T-helper 17 cell (primary cell): ENCODE measurements around the gene SLC35F3. TPM values are rescaled to one million over a fixed set of nuclear protein-coding genes. Genes with fewer than 3 reads are reported as not detected.

Experiments
- ATAC-seq: fragments of 150-1000 bp; cut with Tn5 transposase; 2 replicates; pipeline ENCODE4 v1.10.0; 2021; ENCODE audit warnings: mild to moderate bottlenecking, moderate library complexity
- DNase-seq, 3 donors: peaks; one replicate each; pipeline versions ENCODE4 v3.0.0 to v3.0.0-alpha.2; 2020 to 2021
- H3K9me3 ChIP-seq: one replicate; pipeline ENCODE4 v1.7.0; 2013; ENCODE audit warnings: low read length, mild to moderate bottlenecking; ENCODE audit not compliant: control insufficient read depth, poor library complexity, severe bottlenecking
- H3K27ac Mint-ChIP-seq: one replicate; pipeline ENCODE4 v1.8.0; 2022; ENCODE audit warnings: mild to moderate bottlenecking, moderate library complexity, mixed read lengths
- H3K27me3 Mint-ChIP-seq: one replicate; pipeline ENCODE4 v1.8.0; 2022; ENCODE audit warnings: mixed read lengths
- H3K36me3 Mint-ChIP-seq: one replicate; pipeline ENCODE4 v1.8.0; 2022; ENCODE audit warnings: low read depth, mixed read lengths
- H3K4me1 Mint-ChIP-seq: one replicate; pipeline ENCODE4 v1.8.0; 2022; ENCODE audit warnings: mild to moderate bottlenecking, mixed read lengths
- H3K4me3 Mint-ChIP-seq: one replicate; pipeline ENCODE4 v1.8.0; 2022; ENCODE audit warnings: mild to moderate bottlenecking, moderate library complexity, mixed read lengths
- total RNA-seq, 4 donors: library from RNA in 2 of 4; stranded (reverse) in 2 of 4; gene quantifications; one replicate each; pipeline ENCODE4 v1.2.3 and lab custom pipeline; 2022 to 2026

SLC35F3 gene
- total RNA-seq, 2 donors from 2014 or later = 0.10 TPM; not detected in 1

- Mint-ChIP-seq H3K27me3 (peaks cover 33% of the 10 kb centered on the region), H3K36me3 (peaks cover 3% of the 10 kb centered on the region), H3K27ac (no peak overlapping the region), H3K4me3 (no peak overlapping the region), H3K4me1 (peaks cover 5% of the 10 kb centered on the region)
- no peaks in the 10 kb centered on the region for H3K9me3 ChIP-seq
- no peak for ATAC-seq
- DNase-seq = no peak
These were observed 366.2 kb downstream of the SLC35F3 start for GRCh38 chr1:234270581-234271242.

GRCh38 chr1:234271243-234271606 is 366.7 kb downstream of the SLC35F3 start:
- H3K9me3 ChIP-seq = no peaks in the 10 kb centered on the region
- no peak overlapping the region for H3K4me3 Mint-ChIP-seq
- peaks cover 3% of the 10 kb centered on the region for H3K36me3 Mint-ChIP-seq
- H3K27ac Mint-ChIP-seq = no peak overlapping the region
- peaks cover 38% of the 10 kb centered on the region for H3K27me3 Mint-ChIP-seq
- H3K4me1 Mint-ChIP-seq = peaks cover 5% of the 10 kb centered on the region
- DNase-seq (no peak), ATAC-seq (no peak)

- DNase-seq (no peak), ATAC-seq (no peak)
- no peak overlapping the region for H3K4me3 Mint-ChIP-seq
- peaks cover 45% of the 10 kb centered on the region for H3K27me3 Mint-ChIP-seq
- H3K4me1 Mint-ChIP-seq = peaks cover 5% of the 10 kb centered on the region
- H3K36me3 Mint-ChIP-seq = peaks cover 5% of the 10 kb centered on the region
- no peaks in the 10 kb centered on the region for H3K9me3 ChIP-seq
- no peak overlapping the region for H3K27ac Mint-ChIP-seq
These were observed 368.3 kb downstream of the SLC35F3 start for GRCh38 chr1:234272656-234273312.

GRCh38 chr1:234273981-234274380 is 369.5 kb downstream of the SLC35F3 start:
- ATAC-seq = no peak
- Mint-ChIP-seq H3K36me3 (peaks cover 5% of the 10 kb centered on the region), H3K4me1 (peaks cover 5% of the 10 kb centered on the region), H3K27me3 (peaks cover 50% of the 10 kb centered on the region), H3K4me3 (no peak overlapping the region), H3K27ac (no peak overlapping the region)
- DNase-seq = no peak
- H3K9me3 ChIP-seq = no peaks in the 10 kb centered on the region

- H3K4me3 Mint-ChIP-seq = no peak overlapping the region
- peaks cover 5% of the 10 kb centered on the region for H3K4me1 Mint-ChIP-seq
- H3K36me3 Mint-ChIP-seq = peaks cover 5% of the 10 kb centered on the region
- no peak for DNase-seq
- no peak overlapping the region for H3K27ac Mint-ChIP-seq
- H3K27me3 Mint-ChIP-seq = peaks cover 61% of the 10 kb centered on the region
- ATAC-seq = no peak
- no peaks in the 10 kb centered on the region for H3K9me3 ChIP-seq
These were observed 371.8 kb downstream of the SLC35F3 start for GRCh38 chr1:234276151-234276788.

- H3K9me3 ChIP-seq = no peaks in the 10 kb centered on the region
- Mint-ChIP-seq H3K4me3 (no peak overlapping the region), H3K4me1 (no peaks in the 10 kb centered on the region), H3K36me3 (peaks cover 5% of the 10 kb centered on the region), H3K27ac (no peak overlapping the region), H3K27me3 (peaks cover 63% of the 10 kb centered on the region)
- DNase-seq (no peak), ATAC-seq (no peak)
These were observed 372.8 kb downstream of the SLC35F3 start for GRCh38 chr1:234277161-234277868.

- Mint-ChIP-seq H3K4me1 (no peaks in the 10 kb centered on the region), H3K27ac (no peak overlapping the region), H3K27me3 (peaks cover 57% of the 10 kb centered on the region), H3K36me3 (peaks cover 5% of the 10 kb centered on the region), H3K4me3 (no peak overlapping the region)
- DNase-seq (no peak), ATAC-seq (no peak)
- H3K9me3 ChIP-seq = no peaks in the 10 kb centered on the region
These were observed 374.5 kb downstream of the SLC35F3 start for GRCh38 chr1:234279021-234279420.

- no peak for DNase-seq
- Mint-ChIP-seq H3K4me1 (no peaks in the 10 kb centered on the region), H3K27ac (no peak overlapping the region), H3K27me3 (peaks cover 62% of the 10 kb centered on the region), H3K4me3 (no peak overlapping the region), H3K36me3 (peaks cover 2% of the 10 kb centered on the region)
- ATAC-seq = no peak
- no peaks in the 10 kb centered on the region for H3K9me3 ChIP-seq
These were observed 376.0 kb downstream of the SLC35F3 start for GRCh38 chr1:234280500-234280899.

GRCh38 chr1:234281826-234282489 is 377.5 kb downstream of the SLC35F3 start:
- H3K4me3 Mint-ChIP-seq = no peak overlapping the region
- peaks cover 49% of the 10 kb centered on the region for H3K27me3 Mint-ChIP-seq
- DNase-seq (no peak), ATAC-seq (no peak)
- H3K9me3 ChIP-seq = no peaks in the 10 kb centered on the region
- H3K36me3 Mint-ChIP-seq = no peaks in the 10 kb centered on the region
- H3K4me1 Mint-ChIP-seq = no peaks in the 10 kb centered on the region
- H3K27ac Mint-ChIP-seq = no peak overlapping the region

GRCh38 chr1:234286206-234286605 is 381.7 kb downstream of the SLC35F3 start:
- no peak overlapping the region for H3K4me3 Mint-ChIP-seq
- H3K27me3 Mint-ChIP-seq = peaks cover 49% of the 10 kb centered on the region
- peaks cover 2% of the 10 kb centered on the region for H3K36me3 Mint-ChIP-seq
- H3K27ac Mint-ChIP-seq = no peak overlapping the region
- H3K4me1 Mint-ChIP-seq = no peaks in the 10 kb centered on the region
- no peak for DNase-seq
- H3K9me3 ChIP-seq = no peaks in the 10 kb centered on the region
- no peak for ATAC-seq

- H3K27me3 Mint-ChIP-seq = peaks cover 58% of the 10 kb centered on the region
- H3K4me3 Mint-ChIP-seq = no peak overlapping the region
- H3K9me3 ChIP-seq = no peaks in the 10 kb centered on the region
- H3K4me1 Mint-ChIP-seq = no peaks in the 10 kb centered on the region
- H3K36me3 Mint-ChIP-seq = peaks cover 2% of the 10 kb centered on the region
- ATAC-seq (no peak), DNase-seq (no peak)
- H3K27ac Mint-ChIP-seq = no peak overlapping the region
These were observed 384.5 kb downstream of the SLC35F3 start for GRCh38 chr1:234288946-234289345.

GRCh38 chr1:234289538-234290305 is 385.2 kb downstream of the SLC35F3 start:
- peaks cover 58% of the 10 kb centered on the region for H3K27me3 Mint-ChIP-seq
- no peaks in the 10 kb centered on the region for H3K4me1 Mint-ChIP-seq
- no peak overlapping the region for H3K27ac Mint-ChIP-seq
- ATAC-seq (no peak), DNase-seq (no peak)
- H3K36me3 Mint-ChIP-seq = peaks cover 2% of the 10 kb centered on the region
- no peaks in the 10 kb centered on the region for H3K9me3 ChIP-seq
- no peak overlapping the region for H3K4me3 Mint-ChIP-seq
